Measurements from ENCODE around the gene GM2A.
"Not testable (repeated sequence)": the region's sequence is repeated elsewhere in the genome, so short reads cannot be mapped to it uniquely, and the experiment has no call there.

The GM2A gene

GRCh38 chr5:151253605-151253950 is 593 bp downstream of the GM2A start:
- DNase-seq (ENCODE audit: low read depth in 2 of 2): no peak

- DNase-seq (ENCODE audit: low read depth in 2 of 2): no peak
These were observed 1.6 kb downstream of the GM2A start for GRCh38 chr5:151254556-151254955.

DNA sequence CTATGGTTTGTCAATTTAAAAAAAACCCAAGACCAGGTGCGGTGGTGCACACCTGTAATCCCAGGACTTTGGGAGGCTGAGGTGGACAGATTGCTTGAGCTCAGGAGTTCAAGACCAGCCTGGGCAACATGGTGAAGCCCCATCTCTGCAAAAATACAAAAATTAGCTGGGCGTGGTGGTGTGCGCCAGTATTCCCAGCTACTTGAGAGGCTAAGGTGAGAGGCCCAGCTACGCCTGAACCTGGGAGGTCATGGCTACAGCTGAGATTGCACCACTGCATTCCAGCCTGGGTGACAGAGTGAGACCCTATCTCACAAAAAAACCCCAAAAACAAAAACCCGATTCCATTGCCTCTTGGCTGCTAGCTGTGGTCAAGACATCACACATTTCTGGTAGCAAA is 2.0 kb downstream of the GM2A start:
- DNase-seq (ENCODE audit: low read depth in 2 of 2): not testable (repeated sequence)

DNA sequence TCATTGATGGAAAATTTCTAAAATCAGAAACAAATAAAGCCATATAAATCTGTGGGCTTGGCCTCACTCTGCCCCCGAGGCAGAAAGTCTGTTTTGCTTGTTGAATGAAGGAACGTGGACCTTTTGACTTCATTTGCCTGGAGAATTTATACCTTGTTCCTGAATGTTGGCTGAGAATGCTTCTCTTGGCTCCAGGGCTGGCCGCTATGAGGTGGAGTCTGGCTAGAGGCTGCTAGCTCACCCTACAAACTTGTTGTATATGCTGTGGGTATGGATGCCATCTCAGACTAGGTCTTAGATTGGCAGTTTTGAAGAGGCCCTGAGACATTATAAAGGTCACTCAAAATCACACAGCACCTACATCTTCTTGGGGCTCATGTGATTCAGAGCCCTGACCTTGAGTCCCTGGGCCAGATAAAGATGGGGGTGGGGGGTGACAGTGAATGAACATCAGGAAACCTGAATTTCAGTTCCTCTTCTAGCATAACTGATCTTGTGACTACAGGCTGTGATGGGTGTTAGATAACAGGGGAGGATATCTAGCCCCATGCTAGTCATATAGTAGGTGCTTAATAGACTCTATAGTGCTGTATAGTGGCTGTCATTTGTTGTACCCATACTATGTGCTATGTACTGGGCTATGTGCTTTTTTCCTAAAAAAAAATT is 2.8 kb downstream of the GM2A start:
- DNase-seq (ENCODE audit: low read depth in 2 of 2): no peak

DNA sequence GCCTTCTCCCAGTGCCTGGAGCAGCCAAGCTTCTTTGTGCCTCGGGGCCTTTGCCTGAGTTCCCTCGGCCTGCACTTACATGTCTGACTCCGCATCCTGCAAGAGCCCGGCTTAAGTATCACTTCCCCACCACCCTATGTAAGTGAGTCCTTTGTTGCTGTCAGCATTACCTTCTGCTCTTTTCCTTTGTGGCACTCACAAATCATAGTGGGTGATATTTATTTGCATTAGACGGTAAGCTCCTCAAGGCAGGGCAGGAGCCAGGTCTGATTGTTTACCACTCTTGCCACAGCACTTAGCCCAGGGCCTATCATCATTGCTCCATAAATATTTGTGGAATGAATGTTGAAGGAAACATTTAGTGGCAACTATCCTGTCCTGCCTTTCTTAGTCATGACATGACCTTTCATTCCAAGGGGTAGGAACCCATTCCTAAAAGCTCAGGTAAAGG is 4.8 kb downstream of the GM2A start:
- DNase-seq (ENCODE audit: low read depth in 2 of 2): no peak

GRCh38 chr5:151258201-151258611 is 5.2 kb downstream of the GM2A start:
- DNase-seq (ENCODE audit: low read depth in 2 of 2): no peak

DNA sequence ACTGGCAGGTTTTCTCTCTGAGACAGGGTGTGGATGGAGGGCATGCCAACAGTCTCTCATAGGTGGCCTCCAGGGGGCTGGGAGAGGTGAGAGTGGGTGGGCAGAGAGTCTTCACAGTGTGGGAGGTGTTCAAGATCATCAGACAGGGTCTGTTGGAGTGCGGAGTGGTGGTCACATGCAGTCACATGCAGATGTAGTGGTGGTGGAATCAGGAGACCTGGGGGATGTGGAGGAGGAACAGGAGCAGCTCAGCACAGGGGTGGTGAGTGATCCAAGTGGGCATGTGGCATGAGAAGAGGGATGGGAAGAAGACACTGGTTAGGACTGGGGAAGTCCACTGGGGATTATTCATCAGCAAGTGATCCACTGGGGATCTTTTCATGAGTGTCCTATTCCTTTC is 5.8 kb downstream of the GM2A start:
- DNase-seq (ENCODE audit: low read depth in 2 of 2): no peak

GRCh38 chr5:151259931-151260330 is 6.9 kb downstream of the GM2A start:
- no peak for DNase-seq (ENCODE audit: low read depth in 2 of 2)

- DNase-seq (ENCODE audit: low read depth in 2 of 2): no peak
These were observed 9.5 kb downstream of the GM2A start for GRCh38 chr5:151262532-151262931.

DNA sequence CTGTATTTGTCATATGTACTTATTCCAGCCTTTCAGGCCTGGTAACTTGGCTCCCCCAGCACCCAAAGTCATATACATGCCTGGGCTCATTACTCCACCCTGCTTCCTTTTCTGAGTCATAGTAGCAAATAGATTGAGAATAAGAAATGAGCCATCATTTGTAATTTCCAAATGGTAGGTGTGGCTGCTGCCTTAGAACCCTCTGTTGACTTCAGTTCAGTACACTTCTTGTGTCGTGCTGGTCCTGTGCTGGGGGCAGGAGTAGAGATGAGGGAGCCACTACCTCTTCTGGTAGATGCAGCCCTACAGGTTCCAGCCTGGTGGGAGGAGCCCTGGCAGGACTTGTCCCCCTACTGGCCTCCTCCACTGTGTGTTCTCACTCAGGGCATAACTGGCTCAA is 11.1 kb downstream of the GM2A start:
- DNase-seq (ENCODE audit: low read depth in 2 of 2): no peak

DNA sequence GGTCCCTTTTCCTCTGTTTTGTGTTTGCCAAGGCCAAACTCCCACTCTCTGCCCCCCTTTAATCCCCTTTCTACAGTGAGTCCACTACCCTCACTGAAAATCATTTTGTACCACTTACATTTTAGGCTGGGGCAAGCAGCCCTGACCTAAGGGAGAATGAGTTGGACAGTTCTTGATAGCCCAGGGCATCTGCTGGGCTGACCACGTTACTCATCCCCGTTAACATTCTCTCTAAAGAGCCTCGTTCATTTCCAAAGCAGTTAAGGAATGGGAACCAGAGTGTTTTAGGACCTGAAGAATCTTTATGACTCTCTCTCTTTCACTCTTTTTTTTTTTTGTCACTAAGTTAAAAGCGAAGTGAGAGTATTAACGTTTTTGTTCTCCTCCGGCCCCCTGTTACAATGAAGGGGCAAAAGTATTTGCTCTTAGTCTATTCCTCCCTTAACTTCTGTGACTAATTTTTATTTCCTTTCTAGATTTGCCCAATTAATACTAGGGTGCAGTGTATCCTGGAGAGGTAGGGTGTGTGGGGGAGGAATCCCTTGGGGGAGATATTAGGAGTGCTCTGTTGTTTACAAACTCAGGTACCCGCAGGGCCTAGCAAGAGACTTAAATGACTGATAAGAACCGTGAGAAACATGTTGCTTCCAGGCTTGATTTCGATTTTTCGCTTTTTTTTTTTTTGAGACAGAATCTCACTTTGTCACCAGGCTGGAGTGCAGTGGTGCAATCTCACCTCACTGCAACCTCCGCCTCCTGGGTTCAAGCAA is 14.7 kb downstream of the GM2A start:
- no peak for DNase-seq (ENCODE audit: low read depth in 2 of 2)

- no peak for DNase-seq (ENCODE audit: low read depth in 2 of 2)
These were observed 17.6 kb downstream of the GM2A start for GRCh38 chr5:151270599-151270998.

DNA sequence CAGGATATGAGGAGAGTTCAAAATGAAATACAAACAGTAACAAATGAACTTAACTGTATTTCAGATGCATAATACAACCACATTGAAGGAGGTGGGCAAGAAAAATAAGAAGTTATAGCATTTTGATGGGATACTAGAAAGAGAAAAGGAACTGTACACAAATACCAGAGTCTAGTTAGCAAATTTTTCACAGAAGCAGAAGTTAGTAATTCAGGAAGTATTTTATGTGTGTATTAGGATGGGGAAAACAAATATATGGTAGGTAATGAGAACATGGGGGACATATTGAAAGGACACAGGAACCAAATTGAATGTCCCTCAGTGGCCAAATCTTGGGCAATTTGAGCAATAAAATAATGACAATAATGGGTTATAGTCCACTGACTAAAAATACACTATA is 18.4 kb downstream of the GM2A start:
- no peak for DNase-seq (ENCODE audit: low read depth in 2 of 2)

- no peak for DNase-seq (ENCODE audit: low read depth in 2 of 2)
These were observed 21.7 kb downstream of the GM2A start for GRCh38 chr5:151274666-151275065.

DNA sequence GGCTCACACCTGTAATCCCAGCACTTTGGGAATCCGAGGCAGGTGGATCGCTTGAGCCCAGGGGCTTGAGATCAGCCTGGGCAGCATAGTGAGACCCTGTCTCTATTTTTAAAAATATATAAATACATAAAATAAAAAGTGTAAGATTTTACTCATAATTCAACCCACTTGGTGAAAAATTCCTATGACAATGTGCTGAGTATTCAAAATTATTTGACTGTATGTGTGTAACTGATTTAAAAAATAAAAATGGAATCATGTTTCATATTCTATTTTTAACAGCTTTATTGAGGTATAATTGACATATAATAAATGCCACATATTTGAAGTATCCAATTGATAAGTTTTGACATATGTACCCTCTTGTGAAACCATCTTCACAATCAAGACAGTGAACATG is 22.8 kb downstream of the GM2A start:
- no peak for DNase-seq (ENCODE audit: low read depth in 2 of 2)

- DNase-seq (ENCODE audit: low read depth in 2 of 2): no peak
These were observed 25.9 kb downstream of the GM2A start for GRCh38 chr5:151278845-151279244.

GRCh38 chr5:151280443-151280842 is 27.5 kb downstream of the GM2A start:
- no peak for DNase-seq (ENCODE audit: low read depth in 2 of 2)

- DNase-seq (ENCODE audit: low read depth in 2 of 2): no peak
These were observed 28.1 kb downstream of the GM2A start for GRCh38 chr5:151281001-151281639.

- DNase-seq (ENCODE audit: low read depth in 2 of 2): no peak
These were observed 30.3 kb downstream of the GM2A start for GRCh38 chr5:151283120-151283825.

- no peak for DNase-seq (ENCODE audit: low read depth in 2 of 2)
These were observed 31.5 kb downstream of the GM2A start for GRCh38 chr5:151284392-151284967.

- DNase-seq (ENCODE audit: low read depth in 2 of 2): no peak
These were observed 32.7 kb downstream of the GM2A start for GRCh38 chr5:151285683-151286082.

DNA sequence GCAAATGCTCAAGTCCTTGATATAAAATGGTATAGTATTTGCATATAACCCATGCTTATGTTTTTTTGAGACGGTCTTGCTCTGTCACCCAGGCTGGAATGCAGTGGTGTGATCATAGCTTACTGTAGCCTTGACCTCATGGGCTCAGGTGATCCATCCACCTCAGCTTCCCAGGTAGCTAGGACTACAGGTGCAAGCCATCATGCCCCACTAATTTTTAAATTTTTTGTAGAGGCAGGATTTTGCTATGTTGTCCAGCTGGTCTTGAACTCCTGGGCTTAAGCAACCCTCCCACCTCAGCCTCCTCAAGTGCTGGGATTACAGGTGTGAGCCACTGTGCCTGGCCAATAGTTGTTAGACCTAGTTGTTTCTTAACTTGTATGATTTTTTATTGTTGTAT is 33.3 kb downstream of the GM2A start:
- no peak for DNase-seq (ENCODE audit: low read depth in 2 of 2)

All from stimulated activated CD8-positive, alpha-beta memory T cell treated with anti-CD3 and anti-CD28 coated beads, Interleukin-15, amount 100 ng/mL, for 4 hours (primary cell).